Right cardiac atrium (tissue), 5 donors: ENCODE data around the gene PRDM10. TPM values are rescaled to one million over a fixed set of nuclear protein-coding genes. Genes with fewer than 3 reads are reported as not detected.
"Not testable (repeated sequence)": the region's sequence is repeated elsewhere in the genome, so short reads cannot be mapped to it uniquely, and the experiment has no call there.

Experiments
- ATAC-seq, 2 donors: fragments of 200-7000 bp; cut with Tn5 transposase; one replicate each; pipeline versions ENCODE4 v1.8.0 to v1.9.1; 2020; ENCODE audit warnings: moderate library complexity in 2 of 2, mild to moderate bottlenecking in 1 of 2
- DNase-seq, 3 donors: peaks; one replicate each; pipeline ENCODE4 v3.0.0-alpha.2; 2020
- H3K27ac ChIP-seq: one replicate; pipeline ENCODE4 v1.5.1; 2013; ENCODE audit warnings: mild to moderate bottlenecking, low read length, control low read depth, moderate library complexity
- H3K27me3 ChIP-seq: one replicate; pipeline ENCODE4 v1.6.1; 2013; ENCODE audit not compliant: control insufficient read depth, insufficient read depth
- H3K4me1 ChIP-seq: one replicate; pipeline ENCODE4 v1.6.1; 2013; ENCODE audit warnings: low read length; ENCODE audit not compliant: control insufficient read depth, insufficient read depth
- H3K4me3 ChIP-seq: one replicate; pipeline ENCODE4 v1.5.1; 2013; ENCODE audit warnings: low read length, control low read depth
- H3K9me3 ChIP-seq: one replicate; pipeline ENCODE4 v1.6.1; 2013; ENCODE audit warnings: low read length; ENCODE audit not compliant: control insufficient read depth
- WGBS: extraction: QIAGEN DNeasy Blood & Tissue Kit; methylation state at CpG from one replicate; pipeline ENCODE4 v1.1.7; 2013; 5-methylcytosine and 5-hydroxymethylcytosine counted together
- intact Hi-C, 4 donors: fragments of 100-400 bp; cut with DNase I; formaldehyde crosslinking; loops; one replicate each; pipeline versions ENCODE4 v1.11.0 to v1.14.0; 2022 to 2023
- polyA plus RNA-seq: library from polyadenylated mRNA; stranded (reverse); fragments of 200-250 nt; gene quantifications from one replicate; pipeline ENCODE4 v1.2.3, GENCODE V29; 2013
- total RNA-seq, 4 donors: library from RNA; stranded (reverse); fragmentation: NEBNext Ultra II Directional; extraction: Animal tissue kit (Norgen Biotek cat#: 25700); gene quantifications; one replicate each; pipeline ENCODE4 v1.2.1, GENCODE V29; 2021
- donor health status: healthy with polysubstance abuse.
- donor health status: DM: no; HTN: yes; CAD: no.
- donor health status: DM: no; HTN: no; CAD: no.
- donor health status: DM: no; HTN: yes; CAD: no; lungs with severe emphysema.
- donor health status: DM: yes; HTN: yes; CAD: no.

Gene PRDM10
- total and polyA plus RNA-seq, 5 donors = 1.6 to 7.2 (median 6.1) TPM

GRCh38 chr11:129888451-129888850 lies 114.2 kb downstream of the PRDM10 start:
- Histone ChIP-seq H3K27me3 (no peaks in the 10 kb centered on the region), H3K4me3 (no peak overlapping the region), H3K4me1 (no peaks in the 10 kb centered on the region), H3K9me3 (no peaks in the 10 kb centered on the region), H3K27ac (no peak overlapping the region)
- intact Hi-C loops = no loop called here
- ATAC-seq = no peak
- DNase-seq = no peak
- WGBS = 79% methylated on average over 5 of the region's 5 CpGs

DNA sequence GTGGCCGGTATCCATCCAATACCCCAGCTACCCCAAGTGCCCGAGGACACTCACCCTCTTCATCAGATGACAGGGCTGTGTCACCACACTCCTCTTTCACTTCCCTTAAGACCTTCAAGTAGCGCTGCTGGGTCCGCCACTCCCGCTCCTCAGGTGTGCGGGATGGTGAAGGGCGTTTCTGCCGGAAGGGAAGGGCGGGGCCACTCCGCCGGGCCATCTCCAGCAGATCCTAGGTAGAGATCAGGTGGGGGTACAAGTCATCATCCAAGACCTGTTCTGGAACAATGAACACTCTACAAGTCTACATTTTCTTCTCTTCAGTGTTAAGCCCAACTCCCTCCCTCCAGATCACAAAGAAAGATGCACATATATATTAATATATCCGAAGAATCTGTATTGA lies 117.3 kb downstream of the PRDM10 start:
- intact Hi-C loops = no loop called here
- Histone ChIP-seq H3K27me3 (no peaks in the 10 kb centered on the region), H3K27ac (no peak overlapping the region), H3K4me1 (no peaks in the 10 kb centered on the region), H3K4me3 (no peak overlapping the region), H3K9me3 (no peaks in the 10 kb centered on the region)
- ATAC-seq (no peak), DNase-seq (no peak)
- WGBS = 96% methylated on average over 12 of the region's 12 CpGs

- H3K27me3 ChIP-seq = no peaks in the 10 kb centered on the region
- H3K9me3 ChIP-seq = no peaks in the 10 kb centered on the region
- WGBS = 97% methylated on average over 8 of the region's 8 CpGs
- intact Hi-C loops = no loop called here
- no peak overlapping the region for H3K4me3 ChIP-seq
- ATAC-seq = no peak
- no peak overlapping the region for H3K27ac ChIP-seq
- no peaks in the 10 kb centered on the region for H3K4me1 ChIP-seq
- no peak for DNase-seq
Observed at GRCh38 chr11:129884581-129884980, 118.1 kb downstream of the PRDM10 start.

DNA sequence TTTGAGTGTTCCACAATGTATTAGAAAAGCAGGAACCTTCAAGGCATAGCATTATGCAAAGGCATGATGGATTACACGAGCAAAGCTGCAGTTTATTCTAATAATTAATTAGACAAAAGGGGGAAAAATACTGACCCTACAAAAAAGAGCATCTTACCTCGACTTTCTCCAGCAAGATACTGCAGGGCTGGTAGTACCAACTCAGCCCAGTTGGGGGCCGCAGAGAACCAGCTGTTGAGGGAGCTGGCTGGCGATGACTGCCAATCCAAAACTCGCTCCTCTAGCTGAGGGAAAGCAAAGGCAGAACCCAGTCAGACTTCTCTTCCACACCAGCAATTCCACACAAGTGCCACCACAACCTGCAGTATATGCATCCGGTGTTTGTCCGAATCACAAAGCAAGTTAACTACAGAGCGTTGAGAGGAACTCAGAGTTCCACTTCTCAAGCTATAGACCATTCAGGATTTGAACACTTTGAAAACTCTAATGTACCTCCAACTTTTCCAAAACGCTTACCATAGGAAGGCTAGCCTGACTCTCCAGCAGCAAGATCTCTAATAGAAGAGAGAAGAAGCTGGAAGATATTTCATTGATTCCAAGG lies 121.0 kb downstream of the PRDM10 start:
- Histone ChIP-seq H3K4me1 (no peaks in the 10 kb centered on the region), H3K27ac (no peak overlapping the region), H3K9me3 (no peaks in the 10 kb centered on the region), H3K27me3 (no peaks in the 10 kb centered on the region), H3K4me3 (no peak overlapping the region)
- intact Hi-C loops = no loop called here
- ATAC-seq = no peak
- 83% methylated on average over 9 of the region's 9 CpGs for WGBS
- no peak for DNase-seq

GRCh38 chr11:129880311-129880710 lies 122.3 kb downstream of the PRDM10 start:
- Histone ChIP-seq H3K27me3 (no peaks in the 10 kb centered on the region), H3K4me1 (no peaks in the 10 kb centered on the region), H3K27ac (no peak overlapping the region), H3K9me3 (no peaks in the 10 kb centered on the region), H3K4me3 (no peak overlapping the region)
- 96% methylated on average over 3 of the region's 3 CpGs for WGBS
- no peak for ATAC-seq
- intact Hi-C loops = no loop called here
- no peak for DNase-seq

DNA sequence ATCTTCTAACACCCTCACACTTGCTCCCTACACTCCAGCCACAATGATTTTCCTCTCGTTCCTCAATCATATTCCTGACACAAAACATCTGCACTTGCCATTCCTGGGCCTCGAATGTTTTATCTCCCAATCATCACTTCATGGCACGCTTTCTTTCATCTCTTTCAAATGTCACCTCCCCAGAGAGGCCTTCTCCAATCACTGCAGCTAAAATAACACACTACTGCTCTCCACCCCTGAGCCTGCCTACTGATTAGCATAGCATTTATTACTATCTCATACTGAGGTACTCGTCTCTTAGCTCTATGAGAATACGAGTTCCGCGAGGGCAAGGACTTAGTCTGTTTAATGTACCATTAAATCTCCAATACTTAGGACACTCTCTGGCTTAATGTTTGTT lies 130.7 kb downstream of the PRDM10 start:
- H3K4me3 ChIP-seq = no peak overlapping the region
- no peak overlapping the region for H3K27ac ChIP-seq
- no peak for DNase-seq
- H3K27me3 ChIP-seq = no peaks in the 10 kb centered on the region
- H3K9me3 ChIP-seq = no peaks in the 10 kb centered on the region
- no peaks in the 10 kb centered on the region for H3K4me1 ChIP-seq
- WGBS = 58% methylated on average over 7 of the region's 7 CpGs
- peak in 1 of 2 donors; percentile 40 for ATAC-seq
- intact Hi-C loops = no loop called here

- 93% methylated on average over 16 of the region's 16 CpGs for WGBS
- intact Hi-C loops, DNase-seq, H3K9me3 ChIP-seq, ATAC-seq, H3K4me3 ChIP-seq, H3K27ac ChIP-seq, H3K27me3 ChIP-seq, H3K4me1 ChIP-seq: not testable (repeated sequence)
Observed at GRCh38 chr11:129868626-129869025, 134.0 kb downstream of the PRDM10 start.

DNA sequence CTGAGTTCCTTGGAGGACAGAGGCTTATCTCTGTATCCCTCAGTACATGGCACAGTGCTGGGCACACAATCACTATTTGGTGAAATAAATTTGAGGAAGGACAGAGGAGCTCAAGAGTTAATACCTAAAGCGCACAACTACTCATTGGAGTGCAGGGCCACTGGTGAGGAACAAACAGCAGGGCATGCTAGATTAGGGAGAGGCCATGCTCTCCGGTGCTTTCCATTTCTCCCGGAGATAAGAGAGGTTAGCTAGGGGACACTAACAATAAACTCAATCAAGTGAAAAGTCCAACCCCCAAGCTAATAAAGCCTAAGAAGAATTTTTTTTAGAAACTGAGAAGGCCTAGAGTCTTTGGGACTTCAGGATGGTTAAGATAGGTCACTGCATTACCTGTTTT lies 136.3 kb downstream of the PRDM10 start:
- Histone ChIP-seq H3K27me3 (no peaks in the 10 kb centered on the region), H3K4me3 (no peak overlapping the region), H3K4me1 (peaks cover 2% of the 10 kb centered on the region), H3K9me3 (no peaks in the 10 kb centered on the region), H3K27ac (no peak overlapping the region)
- DNase-seq (no peak), ATAC-seq (peak in 1 of 2 donors; percentile 32)
- 60% methylated on average over 3 of the region's 3 CpGs for WGBS
- intact Hi-C loops = no loop called here

- Histone ChIP-seq H3K4me1 (peaks cover 2% of the 10 kb centered on the region), H3K9me3 (no peaks in the 10 kb centered on the region), H3K4me3 (no peak overlapping the region), H3K27me3 (no peaks in the 10 kb centered on the region), H3K27ac (no peak overlapping the region)
- no peak for DNase-seq
- no peak for ATAC-seq
- 87% methylated on average over 4 of the region's 4 CpGs for WGBS
- intact Hi-C loops = no loop called here
Observed at GRCh38 chr11:129865701-129866100, 136.9 kb downstream of the PRDM10 start.

DNA sequence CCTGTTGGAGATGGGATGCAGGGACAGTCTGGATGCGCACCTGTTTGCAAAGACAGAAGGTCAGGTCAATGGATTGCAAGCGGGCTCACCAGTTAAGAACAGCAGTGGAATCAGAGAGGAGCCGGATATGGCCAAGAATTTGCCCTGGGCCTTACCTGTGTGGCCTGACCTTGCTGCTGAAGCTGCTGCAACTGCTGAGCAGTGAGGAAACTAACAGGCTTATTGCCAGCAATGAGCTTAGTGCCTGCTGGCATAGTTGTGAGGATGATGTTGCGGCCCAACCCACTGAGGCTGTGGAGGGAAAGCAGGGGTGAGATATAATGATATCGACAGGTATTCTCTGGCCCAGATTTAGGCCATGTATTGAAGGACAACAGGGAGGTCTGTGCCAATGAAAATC lies 137.8 kb downstream of the PRDM10 start:
- WGBS = 98% methylated on average over 5 of the region's 5 CpGs
- intact Hi-C loops = no loop called here

DNA sequence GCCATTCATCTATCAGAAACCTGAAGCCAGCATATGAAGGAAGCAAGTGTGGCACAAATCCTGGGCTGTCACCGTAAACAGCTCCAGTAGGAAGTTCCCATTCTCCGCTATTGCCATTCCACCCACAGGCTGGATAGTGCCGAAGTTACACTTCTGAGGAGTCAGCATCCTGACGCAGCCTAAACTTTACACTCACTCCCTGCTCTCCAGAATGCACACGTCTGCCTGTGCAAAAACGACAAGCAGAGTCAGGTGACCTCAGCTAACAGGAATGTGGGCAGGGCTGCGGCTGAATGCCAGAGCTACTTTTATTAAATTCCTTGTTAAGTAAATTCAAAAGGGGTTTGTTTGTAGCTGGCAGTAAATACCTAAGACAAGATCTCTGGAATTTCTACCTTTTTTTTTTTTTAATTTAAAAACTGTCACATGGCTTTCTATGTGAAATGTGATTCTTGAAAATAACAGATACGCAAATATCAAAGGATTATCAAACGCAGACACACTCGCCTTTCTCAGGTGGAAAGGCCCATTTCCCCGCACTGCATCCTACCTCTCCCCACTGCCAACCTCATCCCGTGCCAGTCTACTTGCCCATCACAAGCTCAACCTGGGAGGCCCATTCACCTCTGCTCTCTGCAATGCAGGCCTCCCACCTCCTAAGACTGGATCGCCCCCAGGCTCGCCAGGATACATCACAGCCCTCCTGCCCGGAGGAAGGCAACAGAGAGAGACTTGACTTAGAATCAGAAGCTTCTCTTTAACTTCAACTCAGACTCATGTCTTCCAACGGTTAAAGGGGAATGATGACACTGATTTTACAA lies 140.7 kb downstream of the PRDM10 start:
- Histone ChIP-seq H3K4me1 (peaks cover 2% of the 10 kb centered on the region), H3K9me3 (no peaks in the 10 kb centered on the region), H3K27me3 (no peaks in the 10 kb centered on the region), H3K4me3 (no peak overlapping the region), H3K27ac (no peak overlapping the region)
- WGBS = 58% methylated on average over 16 of the region's 16 CpGs
- DNase-seq (peak in 2 of 3 donors; percentile 39 to 78), ATAC-seq (peak; percentile 80 to 83)
- intact Hi-C loops = no loop called here

More for the DNA sequence above, 137.8 kb downstream of the PRDM10 start:
- no peak overlapping the region for H3K27ac ChIP-seq
- peaks cover 2% of the 10 kb centered on the region for H3K4me1 ChIP-seq
- H3K9me3 ChIP-seq = no peaks in the 10 kb centered on the region
- no peak overlapping the region for H3K4me3 ChIP-seq
- DNase-seq (no peak), ATAC-seq (no peak)
- H3K27me3 ChIP-seq = no peaks in the 10 kb centered on the region
